Endometrial microvascular endothelial cells (primary cell): ENCODE data around the gene CRYBA1. TPM values are rescaled to one million over a fixed set of nuclear protein-coding genes. Genes with fewer than 3 reads are reported as not detected.
"Not testable (repeated sequence)": the region's sequence is repeated elsewhere in the genome, so short reads cannot be mapped to it uniquely, and the experiment has no call there.

Source experiments
- in situ Hi-C: cut with HindIII; loops from 2 replicates; pipeline ENCODE4 v1.10.0; 2017; ENCODE audit warnings: low sequenced_read_pairs, low pct_unique_long_range_greater_than_20kb; ENCODE audit errors: inconsistent ontology term
- total RNA-seq: library from RNA; depleted of rRNA; stranded (reverse); fragments of >200 nt; gene quantifications from one replicate; pipeline ENCODE4 v1.2.3, GENCODE V29; 2015; ENCODE audit errors: inconsistent ontology term

CRYBA1 gene, protein sequence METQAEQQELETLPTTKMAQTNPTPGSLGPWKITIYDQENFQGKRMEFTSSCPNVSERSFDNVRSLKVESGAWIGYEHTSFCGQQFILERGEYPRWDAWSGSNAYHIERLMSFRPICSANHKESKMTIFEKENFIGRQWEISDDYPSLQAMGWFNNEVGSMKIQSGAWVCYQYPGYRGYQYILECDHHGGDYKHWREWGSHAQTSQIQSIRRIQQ
- total RNA-seq: not detected

DNA sequence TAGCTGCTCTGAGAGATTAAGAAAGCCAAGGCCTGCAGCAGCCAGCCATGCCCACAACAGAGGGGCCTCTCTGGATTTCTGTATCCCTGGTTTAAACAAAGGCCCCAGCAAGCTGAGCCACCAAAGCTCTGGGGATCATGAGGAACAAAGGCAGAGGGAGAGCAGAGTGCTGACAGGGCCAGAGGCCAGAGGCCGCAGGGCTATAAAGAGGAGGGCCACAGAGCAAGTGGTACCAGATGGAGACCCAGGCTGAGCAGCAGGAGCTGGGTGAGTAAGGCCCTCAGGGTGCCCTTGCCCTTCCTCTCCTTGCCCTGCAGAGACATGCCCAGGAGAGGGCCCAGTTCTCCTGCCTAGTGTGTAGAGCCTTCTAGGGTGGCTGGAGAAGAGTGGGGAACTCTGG lies at the start of gene CRYBA1:
TSS of gene CRYBA1 (plus strand) at position 232 of the 400 bp plus-strand sequence. CDS start at position 237, 5 bp downstream.
- in situ Hi-C loops: no loop called here

DNA sequence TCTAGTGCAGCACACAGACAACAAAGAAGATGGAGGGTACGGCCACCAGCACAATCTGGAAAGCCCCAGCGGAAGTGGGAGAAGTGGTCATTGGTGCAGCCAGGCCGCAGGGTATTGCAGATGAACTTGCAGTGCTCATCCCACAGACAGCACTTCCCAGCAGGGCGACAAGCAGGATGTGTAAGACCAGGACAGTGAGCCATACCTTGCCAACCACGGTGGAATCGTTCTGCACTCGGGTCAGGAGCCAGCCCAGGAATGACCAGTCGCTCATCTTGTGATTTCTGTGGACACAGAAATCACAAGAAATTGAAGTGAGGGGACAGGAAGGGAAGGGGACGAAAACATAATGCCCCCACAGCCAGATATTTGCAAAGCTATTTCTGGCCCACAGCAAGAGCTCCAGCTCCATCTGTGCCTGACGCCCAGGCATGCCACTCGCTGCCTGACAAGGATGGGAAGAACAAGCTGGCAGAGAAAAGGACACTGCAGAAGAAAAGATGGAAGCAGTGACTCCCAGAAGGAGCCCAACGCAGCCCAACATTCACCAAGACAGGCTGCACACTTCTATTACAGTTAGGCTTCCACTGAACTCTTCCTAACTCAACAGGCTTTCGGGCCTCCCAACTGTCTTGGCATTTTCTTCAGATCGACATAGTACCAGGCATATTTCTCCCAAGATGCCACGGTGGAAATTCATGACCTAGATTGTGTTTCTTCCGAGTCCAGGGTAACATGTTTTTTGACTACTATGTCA lies 49.0 kb upstream of the CRYBA1 start:
- in situ Hi-C loops: no loop called here

DNA sequence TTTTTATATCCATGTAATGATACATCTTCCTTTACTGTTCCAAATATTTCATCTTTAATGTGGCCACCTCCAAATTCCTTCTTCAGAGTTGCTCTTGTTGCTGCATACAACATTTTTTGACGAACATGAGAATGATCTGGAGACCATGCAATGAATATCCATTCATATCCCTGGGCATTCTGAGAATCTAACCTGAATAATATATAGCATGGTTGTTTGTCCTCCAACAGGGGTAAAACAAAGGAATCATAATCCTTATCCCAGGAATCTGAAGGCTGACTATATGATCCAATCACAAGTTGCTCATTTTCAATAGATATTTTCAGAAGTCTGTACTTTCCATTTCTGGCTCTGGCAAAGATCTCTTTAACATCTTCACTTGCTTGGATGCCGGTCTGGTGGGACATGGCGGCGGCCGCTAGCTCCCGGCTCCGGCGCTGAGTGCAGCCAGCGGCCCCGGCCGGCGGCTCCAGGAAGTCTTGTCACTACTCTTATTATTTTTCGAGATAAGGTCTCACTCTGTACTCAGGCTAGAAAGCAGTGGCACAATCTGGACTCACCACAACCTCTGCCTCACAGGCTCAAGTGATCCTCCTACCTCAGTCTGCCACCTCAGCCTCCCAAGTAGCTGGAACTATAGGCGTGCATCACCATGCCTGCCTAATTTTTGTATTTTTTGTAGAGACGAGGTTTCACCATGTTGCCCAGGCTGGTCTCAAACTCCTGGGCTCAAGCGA lies 42.4 kb upstream of the CRYBA1 start:
- in situ Hi-C loops: not testable (repeated sequence)

DNA sequence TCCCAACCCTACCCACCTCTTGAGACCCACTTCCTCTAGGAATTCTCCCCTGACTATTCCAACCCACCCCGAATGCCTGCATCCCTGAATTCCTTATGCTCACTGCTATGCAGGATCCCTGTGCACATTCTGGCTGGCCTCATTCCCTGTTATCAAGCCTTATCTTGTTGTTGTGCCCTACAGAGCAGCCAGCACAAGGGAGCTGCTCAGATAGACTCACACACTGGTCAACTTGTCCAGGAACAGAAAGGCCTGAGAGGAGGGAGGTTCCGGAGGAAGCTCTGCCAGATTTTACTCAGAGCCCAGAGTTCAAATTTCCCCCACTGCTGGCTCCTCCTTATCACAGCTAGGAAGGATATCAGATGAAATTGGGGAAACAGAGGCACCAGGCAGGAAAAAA lies 41.6 kb upstream of the CRYBA1 start:
- in situ Hi-C loops: no loop called here

DNA sequence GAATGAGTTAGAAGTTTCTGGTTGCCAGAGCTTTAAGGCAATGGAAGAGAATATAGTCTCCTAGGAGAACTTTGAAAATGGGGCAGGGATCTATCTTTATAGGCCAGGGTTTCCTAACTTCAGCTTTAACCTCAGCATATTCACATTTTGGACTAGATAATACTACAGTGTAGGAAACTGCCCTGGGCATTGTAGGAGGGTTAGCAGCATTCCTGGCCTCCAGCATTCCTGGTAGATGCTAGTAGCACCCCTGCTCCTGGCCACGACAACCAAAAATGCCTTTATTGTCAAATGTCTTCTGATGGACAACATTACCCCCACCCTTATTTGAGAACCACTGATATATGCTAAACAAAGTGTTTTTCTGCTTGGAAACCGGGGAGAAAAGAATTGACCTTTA lies 38.7 kb upstream of the CRYBA1 start:
- in situ Hi-C loops: no loop called here

DNA sequence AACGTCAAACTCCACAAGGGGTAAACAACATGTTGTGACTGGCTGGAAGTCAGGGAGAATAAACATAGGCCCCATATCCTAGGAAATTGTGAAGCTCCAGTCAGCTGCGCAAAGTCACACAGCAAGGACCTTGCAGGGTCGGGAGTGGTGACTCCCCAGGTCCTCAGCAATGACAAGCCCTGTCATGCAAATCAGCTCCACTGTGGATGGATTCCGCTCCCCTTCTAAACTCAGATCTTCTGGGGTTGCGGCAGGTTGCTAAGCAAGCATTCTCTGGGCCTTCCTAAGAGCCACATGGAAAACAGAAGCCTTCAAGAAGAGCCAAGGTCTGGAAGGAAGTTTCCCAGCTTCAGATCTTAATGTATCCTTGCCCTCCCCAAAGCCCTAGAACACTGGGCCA lies 37.6 kb upstream of the CRYBA1 start:
- in situ Hi-C loops: no loop called here

DNA sequence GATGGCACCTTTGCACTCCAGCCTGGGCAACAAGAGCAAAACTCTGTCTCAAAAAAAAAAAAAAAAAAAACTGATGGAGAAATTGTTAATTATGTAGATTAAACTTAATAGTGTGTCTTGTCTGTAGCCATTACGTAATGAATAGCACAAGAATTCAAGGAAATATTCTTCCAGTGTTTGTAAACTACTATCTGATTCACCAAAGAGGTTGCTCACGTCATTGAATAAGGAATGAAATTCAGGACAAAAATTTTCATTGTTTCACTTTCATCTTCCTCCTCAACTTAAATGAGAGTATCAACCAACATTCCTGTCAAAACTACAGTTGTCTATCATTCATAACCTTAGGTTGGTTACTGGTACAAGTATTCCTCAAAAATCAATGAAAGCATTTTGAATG lies 35.8 kb upstream of the CRYBA1 start:
- in situ Hi-C loops: no loop called here

DNA sequence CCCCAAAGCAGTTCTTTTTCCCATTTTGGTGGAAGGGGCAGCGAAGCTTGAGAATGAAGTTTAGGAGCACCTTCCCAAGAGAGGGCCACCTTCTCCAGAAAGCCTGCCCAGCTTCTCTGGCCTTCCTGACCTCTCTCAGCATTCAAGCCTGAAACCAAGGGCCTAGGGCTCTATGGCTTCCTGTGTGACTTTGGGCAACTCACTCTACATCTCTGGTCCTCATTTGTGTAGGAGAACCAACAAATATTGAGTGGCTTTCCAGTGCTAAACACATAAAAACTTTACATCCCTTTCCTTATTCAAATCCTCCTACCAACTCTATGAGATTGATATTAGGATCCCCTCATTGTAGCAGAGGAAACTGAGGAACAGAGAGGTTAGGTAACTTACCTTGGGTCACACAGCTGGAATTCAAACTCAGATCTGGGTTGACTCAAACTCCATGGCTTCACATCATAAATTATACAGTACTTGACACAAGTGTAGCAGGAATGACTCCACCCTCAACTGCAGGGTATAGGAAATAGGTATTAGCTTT lies 34.5 kb upstream of the CRYBA1 start:
- in situ Hi-C loops: no loop called here

DNA sequence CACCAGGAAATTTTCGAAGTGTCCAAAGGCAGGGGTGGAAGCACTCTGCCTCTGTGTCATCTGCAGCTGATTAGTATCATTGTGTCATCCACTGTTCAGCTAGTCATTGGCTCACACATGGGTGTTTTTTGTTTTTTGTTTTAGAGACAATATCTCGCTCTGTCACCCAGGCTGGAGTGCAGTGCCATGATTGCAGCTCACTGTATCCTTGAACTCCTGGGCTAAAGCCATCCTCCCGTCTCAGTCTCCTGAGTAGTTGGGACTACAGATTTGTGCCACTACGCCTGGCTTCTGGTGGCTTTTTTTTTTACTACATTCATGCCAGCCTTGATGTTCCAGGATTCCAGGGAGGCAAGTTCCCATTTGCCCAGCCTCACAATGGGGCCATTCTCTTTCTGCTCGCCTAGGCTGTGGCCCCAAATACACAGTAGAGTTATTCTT lies 34.0 kb upstream of the CRYBA1 start:
- in situ Hi-C loops: no loop called here

DNA sequence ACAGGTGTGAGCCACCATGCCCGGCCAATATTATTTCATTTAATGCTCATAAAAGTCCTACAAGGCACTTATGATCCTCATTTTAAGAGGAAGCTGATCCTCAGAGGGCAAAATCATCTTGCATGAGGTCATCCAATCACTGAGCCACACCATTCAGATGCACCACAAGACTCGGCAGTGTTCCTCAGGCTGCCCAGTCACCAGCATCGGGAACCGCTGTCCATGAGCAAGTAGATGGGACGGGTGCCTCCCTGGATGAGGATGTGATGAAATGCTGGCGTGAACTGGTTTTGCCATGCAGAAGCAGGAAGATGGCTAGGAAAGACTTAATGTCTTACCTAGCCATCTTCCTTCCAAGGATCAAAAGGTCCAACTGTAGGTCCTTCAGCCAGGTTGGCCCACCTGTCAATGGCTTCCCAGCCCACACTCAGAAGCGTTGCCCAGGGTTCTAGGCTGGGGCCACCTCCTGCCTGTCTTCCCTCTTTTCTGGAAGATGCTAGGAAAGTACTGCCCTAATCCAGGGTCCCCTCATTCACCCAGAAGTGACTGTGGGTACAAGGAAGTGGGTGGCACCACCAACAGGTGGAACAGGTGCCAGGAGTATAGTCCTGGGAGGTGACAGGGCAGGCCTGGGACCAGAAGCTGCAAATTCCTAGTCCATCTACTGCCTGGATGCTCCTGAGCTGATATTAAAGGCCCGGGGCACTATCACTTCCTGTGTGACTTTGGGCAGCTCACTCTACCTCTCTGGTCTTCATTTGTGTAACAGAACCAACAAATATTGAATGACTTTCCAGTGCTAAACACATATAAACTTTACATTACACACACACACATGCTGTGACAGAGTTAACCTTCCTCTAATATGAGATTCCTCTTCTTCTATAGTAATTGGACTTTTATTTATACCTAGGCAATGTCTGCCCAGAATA lies 32.2 kb upstream of the CRYBA1 start:
- in situ Hi-C loops: no loop called here

DNA sequence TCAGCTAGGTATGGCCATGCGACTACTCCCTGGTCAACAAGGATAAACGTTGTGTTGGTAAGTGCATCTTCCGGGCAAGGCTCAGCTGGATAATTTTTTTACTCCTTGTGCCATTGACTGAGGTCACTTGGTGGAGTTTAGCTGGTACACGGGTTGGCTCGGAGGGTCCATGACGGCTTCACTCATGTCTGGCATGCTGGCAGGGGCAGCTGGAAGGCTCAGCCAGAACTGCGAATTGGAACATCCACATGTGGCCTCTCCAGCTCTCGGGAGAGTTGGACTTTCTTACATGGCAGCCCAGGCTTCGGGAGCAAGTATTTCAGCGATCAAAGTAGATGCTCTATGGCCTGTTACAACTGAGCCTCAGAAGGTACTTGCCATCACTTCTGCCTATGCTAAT lies 31.5 kb upstream of the CRYBA1 start:
- in situ Hi-C loops: no loop called here

DNA sequence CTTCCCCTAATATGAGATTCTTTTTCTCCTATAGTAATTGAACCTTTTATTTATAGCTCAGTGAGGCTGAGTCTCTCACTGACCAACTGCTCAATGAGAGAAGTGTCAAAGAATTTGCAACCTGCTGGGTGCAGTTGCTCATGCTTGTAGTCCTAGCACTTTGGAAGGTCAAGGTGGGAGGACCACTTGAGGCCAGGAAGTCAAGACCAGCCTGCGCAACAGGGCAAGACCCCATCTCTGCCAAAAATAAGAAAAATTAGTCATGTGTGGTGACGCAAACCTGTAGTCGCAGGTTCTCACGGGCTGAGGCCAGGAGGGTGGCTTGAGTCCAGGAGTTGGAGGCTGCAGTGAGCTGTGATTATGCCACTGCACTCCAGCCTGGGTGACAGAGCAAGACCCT lies 30.9 kb upstream of the CRYBA1 start:
- in situ Hi-C loops: no loop called here

DNA sequence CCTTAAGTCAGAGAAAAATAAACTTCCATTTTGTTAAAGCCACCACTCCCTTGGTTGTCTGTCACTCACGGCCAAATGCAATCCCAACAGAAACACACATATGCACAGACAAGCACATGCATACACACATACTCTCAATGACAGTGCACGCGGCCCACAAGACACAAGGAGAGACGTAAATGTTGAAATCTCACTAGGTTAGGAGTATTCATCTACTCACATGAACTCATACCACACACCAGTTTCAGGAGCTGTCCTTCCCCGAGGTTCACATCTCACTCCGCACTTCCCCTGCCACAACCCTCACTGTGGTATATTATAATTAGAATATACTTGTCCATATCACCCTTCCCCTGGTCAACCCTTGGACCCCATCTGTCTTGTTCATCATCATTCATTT lies 30.5 kb upstream of the CRYBA1 start:
- in situ Hi-C loops: no loop called here

DNA sequence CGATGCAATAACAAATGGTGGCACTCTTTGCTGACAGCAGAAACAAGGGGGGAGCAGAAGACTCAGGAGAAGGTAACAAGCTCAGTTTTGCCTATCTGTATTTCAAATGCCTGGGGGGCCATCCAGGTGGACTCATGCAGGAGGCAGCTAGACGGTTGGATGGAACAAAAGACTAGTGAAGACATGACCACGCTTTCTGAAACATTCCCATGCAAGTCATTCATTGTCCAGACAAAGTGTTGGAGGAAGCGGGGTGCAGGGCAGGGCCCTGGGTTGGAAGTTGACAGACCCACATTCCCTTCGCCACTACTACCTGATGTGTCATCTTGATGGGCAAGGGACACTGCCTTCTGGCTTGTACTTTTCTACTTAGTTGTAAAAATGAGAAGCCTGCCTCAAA lies 29.8 kb upstream of the CRYBA1 start:
- in situ Hi-C loops: no loop called here

DNA sequence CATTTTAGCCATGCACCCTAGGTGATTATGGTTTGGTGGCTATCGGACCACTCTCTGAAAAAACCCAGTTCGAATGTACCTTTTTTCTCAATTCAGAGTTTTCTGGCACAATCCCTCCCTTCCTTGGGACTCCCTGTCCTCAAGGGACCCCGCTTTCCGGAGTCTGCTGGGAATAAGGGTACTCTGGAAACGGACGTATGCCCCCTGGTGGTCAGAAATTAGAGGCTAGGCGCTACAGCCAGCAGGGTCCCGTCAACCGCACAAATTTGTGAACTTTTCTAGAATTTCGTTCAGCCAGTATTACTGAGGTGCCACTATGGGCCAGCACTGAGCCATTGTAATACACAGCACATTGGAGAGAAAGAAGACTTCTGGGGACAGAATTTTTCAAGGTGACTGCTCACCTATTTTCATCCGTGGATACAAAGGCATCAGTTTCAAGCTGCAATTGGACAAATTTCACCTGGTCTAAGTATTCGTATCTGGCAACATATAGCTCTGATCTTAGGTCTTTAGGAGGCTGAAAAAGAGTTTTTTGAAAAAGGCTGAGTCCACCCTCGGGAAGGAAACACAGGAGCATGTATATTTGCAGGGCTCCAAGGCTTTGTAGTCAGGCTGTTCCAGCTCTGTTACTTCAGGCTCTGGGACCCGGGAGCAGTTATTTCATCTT lies 27.1 kb upstream of the CRYBA1 start:
- in situ Hi-C loops: no loop called here

DNA sequence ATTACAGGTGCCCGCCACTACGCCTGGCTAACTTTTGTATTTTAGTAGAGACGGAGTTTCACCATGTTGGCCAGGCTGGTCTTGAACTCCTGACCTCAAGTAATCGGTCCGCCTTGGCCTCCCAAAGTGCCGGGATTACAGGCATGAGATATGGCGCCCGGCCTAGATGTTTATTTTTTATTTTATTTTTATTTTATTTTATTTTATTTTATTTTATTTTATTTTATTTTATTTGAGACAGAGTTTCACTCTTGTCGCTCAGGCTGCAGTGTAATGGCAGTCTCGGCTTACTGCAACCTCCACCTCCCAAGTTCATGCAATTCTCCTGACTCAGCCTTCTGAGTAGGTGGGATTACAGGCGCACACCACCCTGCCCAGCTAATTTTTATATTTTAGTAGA lies 25.3 kb upstream of the CRYBA1 start:
- in situ Hi-C loops: not testable (repeated sequence)

DNA sequence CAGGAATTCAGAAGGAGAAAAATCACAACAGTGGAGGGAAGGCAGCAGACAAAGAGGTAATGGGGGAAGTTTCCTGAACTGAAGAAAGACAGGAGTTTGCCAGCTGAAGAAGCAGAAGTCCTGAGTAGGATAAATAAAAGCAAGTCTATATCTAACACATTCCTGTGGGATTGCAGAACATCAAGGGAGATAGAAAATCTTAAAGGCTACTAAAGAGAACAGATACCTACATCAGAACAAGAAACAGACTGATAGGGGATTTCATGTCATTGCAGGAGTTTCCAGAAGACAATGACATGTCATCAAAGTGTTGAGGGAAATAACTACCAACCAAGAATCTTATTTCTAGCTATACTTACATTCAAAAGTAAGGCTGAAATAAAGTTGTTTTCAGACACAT lies 21.3 kb upstream of the CRYBA1 start:
- in situ Hi-C loops: no loop called here

DNA sequence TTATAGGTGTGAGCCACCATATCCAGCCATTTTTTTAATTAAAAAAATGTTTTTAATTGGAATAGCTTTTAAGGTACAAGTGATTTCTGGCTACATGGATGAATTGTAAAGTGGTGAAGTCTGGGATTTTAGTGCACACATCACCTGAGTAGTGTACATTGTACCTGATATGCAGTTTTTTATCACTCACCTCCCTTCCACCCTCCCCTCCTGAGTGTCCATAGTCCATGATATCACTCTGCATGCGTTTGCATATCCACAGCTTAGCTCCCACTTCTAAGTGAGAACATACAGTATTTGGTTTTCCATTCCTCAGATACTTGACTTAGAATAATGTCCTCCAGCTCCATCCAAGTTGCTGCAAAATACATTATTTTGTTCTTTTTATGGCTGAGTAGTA lies 13.4 kb upstream of the CRYBA1 start:
- in situ Hi-C loops: no loop called here
